Mucosa of stomach (tissue), 1 donor: Measurements from ENCODE around the gene MINDY3.

Experiments used
- H3K27me3 ChIP-seq: one replicate; pipeline ENCODE4 v1.7.0; 2013; ENCODE audit warnings: mild to moderate bottlenecking, low read length; ENCODE audit not compliant: control insufficient read depth, insufficient read depth
- H3K36me3 ChIP-seq: one replicate; pipeline ENCODE4 v1.7.0; 2013; ENCODE audit warnings: low read length; ENCODE audit not compliant: control insufficient read depth, insufficient read depth
- H3K4me1 ChIP-seq: one replicate; pipeline ENCODE4 v1.7.0; 2013; ENCODE audit warnings: mild to moderate bottlenecking, low read length; ENCODE audit not compliant: control insufficient read depth, insufficient read depth
- H3K4me3 ChIP-seq: one replicate; pipeline ENCODE4 v1.7.0; 2013; ENCODE audit warnings: low read length
- H3K9ac ChIP-seq: one replicate; pipeline ENCODE4 v1.7.0; 2013; ENCODE audit warnings: mild to moderate bottlenecking, low read length, moderate library complexity
- H3K9me3 ChIP-seq: one replicate; pipeline ENCODE4 v1.7.0; 2013; ENCODE audit warnings: mild to moderate bottlenecking, low read length, moderate library complexity; ENCODE audit not compliant: control insufficient read depth
- donor health status: Pancreatic carcinoma.

MINDY3 gene

DNA sequence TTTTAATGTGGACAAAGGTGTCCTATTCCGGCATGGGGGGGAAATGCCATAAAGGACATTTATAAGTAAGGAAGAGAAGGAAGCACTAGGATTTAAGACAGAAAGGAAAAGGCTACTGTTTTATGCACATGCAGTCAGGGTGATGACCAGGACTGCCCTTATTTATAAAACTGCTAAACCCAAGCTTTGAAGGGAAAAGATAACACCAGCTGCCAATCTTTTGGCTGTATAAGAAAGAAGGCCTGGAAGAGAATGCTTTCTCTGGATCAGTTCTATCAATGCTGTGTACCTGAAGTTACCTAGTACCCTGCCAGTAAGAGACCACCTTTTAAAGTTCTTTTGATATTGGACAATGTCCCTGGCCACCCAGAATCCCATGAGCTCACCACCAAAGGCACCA is 59.2 kb downstream of the MINDY3 start:
- Histone ChIP-seq H3K27me3 (no peaks in the 10 kb centered on the region), H3K4me3 (no peak overlapping the region), H3K36me3 (no peaks in the 10 kb centered on the region), H3K4me1 (no peaks in the 10 kb centered on the region), H3K9ac (no peak overlapping the region), H3K9me3 (no peaks in the 10 kb centered on the region)

DNA sequence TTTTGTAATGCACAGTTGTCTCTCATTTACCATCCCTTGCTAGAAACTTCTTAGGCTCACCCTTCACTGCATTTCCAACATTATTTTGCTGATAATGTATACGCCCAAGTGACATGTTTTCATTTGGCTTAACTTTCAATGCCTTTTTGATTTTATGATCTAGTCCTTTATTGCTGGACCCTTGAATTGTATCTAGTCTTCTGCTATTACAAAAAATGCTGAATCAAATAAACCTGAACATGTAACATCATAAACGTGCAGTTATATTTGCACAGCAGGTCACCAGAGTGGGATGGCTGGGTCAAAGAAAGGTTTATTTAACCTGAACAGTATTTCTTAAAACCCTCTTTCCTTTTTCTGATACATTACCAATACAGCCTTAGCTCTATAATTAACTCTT is 63.0 kb downstream of the MINDY3 start:
- Histone ChIP-seq H3K4me3 (no peak overlapping the region), H3K4me1 (no peaks in the 10 kb centered on the region), H3K36me3 (no peaks in the 10 kb centered on the region), H3K27me3 (no peaks in the 10 kb centered on the region), H3K9me3 (no peaks in the 10 kb centered on the region), H3K9ac (no peak overlapping the region)

DNA sequence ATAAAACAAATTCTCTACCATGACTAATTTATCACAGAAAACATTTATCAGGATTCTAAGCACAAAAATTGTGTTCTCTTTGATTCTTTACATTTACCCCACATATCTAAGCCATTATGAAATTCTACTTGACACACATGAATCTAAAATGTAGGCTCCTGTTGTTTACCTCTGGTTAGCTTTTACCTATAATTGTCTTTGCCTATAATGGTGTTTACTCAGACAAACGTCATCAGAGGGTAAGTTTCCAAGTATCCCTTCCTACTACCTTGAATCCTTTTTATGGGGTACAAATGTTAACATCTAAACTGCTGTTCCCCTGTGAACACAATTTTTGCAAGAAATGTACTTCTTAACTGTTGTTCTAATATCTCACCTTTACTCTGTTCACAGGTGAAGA is 63.5 kb downstream of the MINDY3 start:
- no peak overlapping the region for H3K4me3 ChIP-seq
- H3K9me3 ChIP-seq: no peaks in the 10 kb centered on the region
- H3K4me1 ChIP-seq: no peaks in the 10 kb centered on the region
- no peaks in the 10 kb centered on the region for H3K36me3 ChIP-seq
- no peak overlapping the region for H3K9ac ChIP-seq
- H3K27me3 ChIP-seq: no peaks in the 10 kb centered on the region

DNA sequence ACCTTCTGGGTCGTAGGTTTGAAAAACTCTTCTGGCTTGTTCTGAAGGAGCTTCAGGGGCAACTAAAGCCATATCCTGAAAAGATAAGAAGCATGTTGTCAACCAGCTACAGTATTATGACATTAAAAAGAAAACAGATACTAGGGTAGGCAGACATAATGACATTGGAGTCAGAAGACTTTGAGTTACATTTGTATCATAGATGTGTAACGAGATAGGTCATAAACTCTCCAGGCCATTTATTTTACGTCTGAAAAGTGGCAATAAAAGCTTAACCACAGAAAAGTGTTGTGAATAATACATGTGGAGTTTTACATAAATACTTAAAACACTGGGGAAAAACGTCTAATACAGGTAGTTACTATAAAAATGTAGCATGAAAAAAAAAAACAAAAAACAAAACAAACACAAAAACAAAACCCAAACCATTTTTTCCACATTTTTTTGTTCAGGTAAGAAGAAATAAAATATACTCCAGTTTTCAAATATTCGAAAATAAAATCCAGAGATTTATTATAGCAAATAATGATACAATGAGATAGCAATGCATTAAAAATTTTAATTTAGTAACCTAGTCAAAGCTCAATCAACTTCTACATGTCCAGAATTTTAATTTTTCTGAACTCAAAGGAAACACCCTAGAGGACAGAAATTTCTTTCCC is 64.1 kb downstream of the MINDY3 start:
- H3K4me1 ChIP-seq: no peaks in the 10 kb centered on the region
- H3K27me3 ChIP-seq: no peaks in the 10 kb centered on the region
- H3K9me3 ChIP-seq: no peaks in the 10 kb centered on the region
- H3K36me3 ChIP-seq: no peaks in the 10 kb centered on the region
- no peak overlapping the region for H3K9ac ChIP-seq
- H3K4me3 ChIP-seq: no peak overlapping the region

DNA sequence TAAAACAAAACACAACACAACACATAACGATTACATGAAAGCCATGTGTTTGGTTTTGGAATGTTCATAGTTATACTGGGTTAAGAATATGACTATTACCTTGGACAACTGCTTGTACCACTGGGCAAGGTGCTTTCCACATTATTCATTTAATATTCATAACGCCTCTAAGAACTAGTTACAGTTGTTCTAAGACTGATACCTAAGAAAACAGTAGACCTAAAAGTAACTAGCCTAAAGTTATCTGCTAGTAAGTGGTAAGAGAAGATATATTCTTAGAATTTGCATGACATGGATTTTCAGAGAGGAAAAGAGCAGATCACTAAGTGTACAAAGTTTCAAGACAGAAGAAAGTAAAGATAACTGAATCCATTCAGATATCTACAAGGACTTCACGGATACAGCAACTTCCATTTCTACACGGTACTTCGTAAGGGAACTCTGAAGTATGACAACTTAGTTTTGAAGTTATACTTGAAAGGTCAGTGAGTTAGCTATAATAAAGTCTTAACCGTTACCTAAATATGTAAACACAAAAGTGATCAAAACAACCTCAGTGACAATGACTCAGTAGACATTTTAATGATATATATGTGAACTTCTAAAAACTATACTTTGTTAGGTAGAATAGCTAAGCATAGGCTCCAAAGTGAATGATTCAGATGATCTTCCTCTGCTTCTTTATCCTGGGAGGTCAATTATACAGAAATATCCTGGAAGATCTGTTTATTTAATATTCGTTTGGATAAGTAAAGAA is 65.1 kb downstream of the MINDY3 start:
- no peaks in the 10 kb centered on the region for H3K27me3 ChIP-seq

DNA sequence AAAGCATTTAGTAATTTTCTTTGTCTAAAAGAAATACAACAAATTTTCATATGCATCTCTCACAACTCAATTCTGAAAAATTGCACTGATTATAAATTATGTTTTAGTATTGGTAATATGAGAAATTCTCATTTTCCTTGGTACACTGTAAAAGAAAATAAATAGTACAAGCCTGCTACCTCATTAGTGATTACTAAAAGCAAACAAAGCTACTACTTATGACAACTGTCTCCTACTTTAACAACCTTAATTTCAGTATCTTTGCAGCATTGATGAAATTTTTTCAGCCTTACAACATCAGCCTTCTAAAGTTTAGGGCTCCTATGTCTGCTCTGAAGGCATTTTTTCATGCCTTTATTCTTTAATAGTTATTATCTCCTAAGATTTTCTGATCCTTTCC is 65.7 kb downstream of the MINDY3 start:
- Histone ChIP-seq H3K36me3 (no peaks in the 10 kb centered on the region), H3K4me1 (no peaks in the 10 kb centered on the region), H3K9ac (no peak overlapping the region), H3K9me3 (no peaks in the 10 kb centered on the region), H3K4me3 (no peak overlapping the region), H3K27me3 (no peaks in the 10 kb centered on the region)

More for the DNA sequence above, 65.1 kb downstream of the MINDY3 start:
- H3K36me3 ChIP-seq: no peaks in the 10 kb centered on the region
- H3K4me3 ChIP-seq: no peak overlapping the region
- no peak overlapping the region for H3K9ac ChIP-seq
- no peaks in the 10 kb centered on the region for H3K9me3 ChIP-seq
- H3K4me1 ChIP-seq: no peaks in the 10 kb centered on the region

DNA sequence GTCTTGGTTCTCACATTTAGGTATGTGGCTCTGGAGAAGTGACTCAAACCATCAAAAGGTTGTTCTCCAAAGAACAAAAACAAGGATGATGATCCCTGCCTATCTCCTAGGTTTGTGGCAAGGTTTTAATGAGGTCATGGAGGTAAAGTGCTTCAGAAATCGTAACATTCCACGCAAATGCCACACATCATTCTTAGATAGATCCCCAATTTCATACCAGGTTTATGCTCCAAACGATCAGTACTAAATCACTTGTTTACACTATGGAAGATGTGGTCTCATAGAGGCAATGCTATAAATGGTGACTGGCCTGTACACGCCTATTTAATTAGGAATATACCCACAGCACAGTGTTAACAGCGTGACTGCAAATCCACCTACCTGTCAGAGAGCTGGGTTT is 66.6 kb downstream of the MINDY3 start:
- no peaks in the 10 kb centered on the region for H3K36me3 ChIP-seq
- no peaks in the 10 kb centered on the region for H3K9me3 ChIP-seq
- no peak overlapping the region for H3K4me3 ChIP-seq
- H3K4me1 ChIP-seq: no peaks in the 10 kb centered on the region
- no peak overlapping the region for H3K9ac ChIP-seq
- H3K27me3 ChIP-seq: no peaks in the 10 kb centered on the region

DNA sequence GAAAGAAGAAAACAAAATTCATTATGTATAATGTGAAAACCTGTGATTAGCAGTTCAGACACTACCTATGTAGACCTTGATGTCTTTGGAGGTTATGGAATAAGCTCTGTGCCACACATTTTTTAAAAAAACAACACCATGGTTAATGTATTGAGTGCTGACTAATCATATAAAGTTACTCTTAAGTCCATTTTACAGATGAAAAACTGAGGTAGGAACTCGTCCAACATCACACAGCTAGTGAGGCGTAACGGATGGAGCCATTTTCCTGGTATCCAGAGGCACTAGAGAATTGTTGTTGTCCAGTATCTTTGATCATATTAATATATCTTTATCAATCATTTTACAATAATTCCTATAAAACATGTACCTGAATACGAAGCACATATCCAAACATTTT is 67.5 kb downstream of the MINDY3 start:
- no peak overlapping the region for H3K9ac ChIP-seq
- no peak overlapping the region for H3K4me3 ChIP-seq
- H3K4me1 ChIP-seq: no peaks in the 10 kb centered on the region
- no peaks in the 10 kb centered on the region for H3K9me3 ChIP-seq
- H3K36me3 ChIP-seq: no peaks in the 10 kb centered on the region
- no peaks in the 10 kb centered on the region for H3K27me3 ChIP-seq

DNA sequence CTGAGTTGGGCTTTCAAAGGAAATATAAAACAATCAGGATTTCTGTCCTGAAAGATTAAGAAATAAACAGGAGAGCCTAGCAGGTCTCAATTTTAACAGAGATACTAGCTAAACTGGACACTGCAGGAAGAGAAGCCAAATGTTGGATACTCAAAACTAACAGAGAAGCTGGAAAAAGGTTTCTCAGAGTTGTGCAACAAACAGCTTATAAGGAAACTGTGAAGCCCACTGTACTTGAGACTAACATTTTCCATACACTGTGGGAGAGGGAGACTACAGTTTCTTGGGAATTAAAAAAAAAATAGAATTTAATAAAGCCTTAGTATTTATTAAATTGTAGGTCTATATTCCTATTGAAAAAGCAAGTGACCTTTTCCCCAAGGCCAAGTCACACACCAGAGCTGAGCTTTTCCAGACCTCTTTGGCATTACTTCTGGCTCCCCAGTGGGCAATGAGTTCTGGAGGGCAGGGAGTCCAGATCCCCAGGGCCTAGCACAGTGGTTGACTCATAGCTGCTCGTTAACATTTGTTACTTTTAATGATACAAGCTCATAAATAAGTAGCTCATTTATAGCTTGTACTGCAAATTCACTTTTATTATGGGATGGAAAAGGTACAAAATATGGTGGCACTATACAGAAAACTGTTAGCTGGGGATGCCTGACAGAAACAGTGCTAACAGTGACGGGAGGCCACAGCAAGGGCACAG is 68.3 kb downstream of the MINDY3 start:
- Histone ChIP-seq H3K9me3 (no peaks in the 10 kb centered on the region), H3K4me3 (no peak overlapping the region), H3K36me3 (no peaks in the 10 kb centered on the region), H3K9ac (no peak overlapping the region), H3K27me3 (no peaks in the 10 kb centered on the region), H3K4me1 (no peaks in the 10 kb centered on the region)

DNA sequence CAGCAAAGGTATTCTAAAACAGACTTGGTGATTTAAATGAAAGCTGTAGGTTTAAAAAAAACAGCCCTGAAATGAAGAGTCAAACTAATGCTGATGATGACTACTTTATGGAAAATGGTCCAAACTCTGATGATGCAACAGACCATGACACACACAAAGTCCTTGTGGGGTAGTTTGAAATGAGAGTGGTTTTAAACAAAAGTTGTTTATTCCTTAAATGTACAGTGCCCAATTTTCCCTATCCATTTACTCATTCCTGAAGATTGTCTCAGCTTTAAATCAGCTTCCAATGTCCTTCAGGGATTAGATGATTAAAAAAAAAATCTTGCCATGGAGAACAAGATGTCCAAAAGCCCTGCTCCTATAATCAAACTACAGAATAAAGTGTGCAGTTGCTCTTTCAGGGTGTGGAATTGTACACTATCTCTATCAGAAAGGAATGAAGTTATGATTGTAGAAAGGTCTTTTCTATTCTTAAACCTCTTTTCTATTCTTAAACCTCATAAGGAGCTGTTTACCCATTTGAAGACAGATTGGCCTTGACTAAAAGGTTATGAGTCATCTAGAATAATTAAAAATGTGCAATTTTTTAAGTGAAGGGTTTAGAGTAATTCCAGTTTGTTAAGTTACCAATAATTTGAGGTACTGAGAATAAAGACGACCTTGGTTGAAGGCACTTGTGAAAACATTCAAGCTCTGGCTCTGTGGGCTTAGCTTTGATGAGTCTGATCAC is 70.3 kb downstream of the MINDY3 start:
- no peaks in the 10 kb centered on the region for H3K9me3 ChIP-seq
- H3K27me3 ChIP-seq: no peaks in the 10 kb centered on the region
- no peaks in the 10 kb centered on the region for H3K36me3 ChIP-seq
- no peak overlapping the region for H3K4me3 ChIP-seq
- no peak overlapping the region for H3K9ac ChIP-seq
- peaks cover 1% of the 10 kb centered on the region for H3K4me1 ChIP-seq

DNA sequence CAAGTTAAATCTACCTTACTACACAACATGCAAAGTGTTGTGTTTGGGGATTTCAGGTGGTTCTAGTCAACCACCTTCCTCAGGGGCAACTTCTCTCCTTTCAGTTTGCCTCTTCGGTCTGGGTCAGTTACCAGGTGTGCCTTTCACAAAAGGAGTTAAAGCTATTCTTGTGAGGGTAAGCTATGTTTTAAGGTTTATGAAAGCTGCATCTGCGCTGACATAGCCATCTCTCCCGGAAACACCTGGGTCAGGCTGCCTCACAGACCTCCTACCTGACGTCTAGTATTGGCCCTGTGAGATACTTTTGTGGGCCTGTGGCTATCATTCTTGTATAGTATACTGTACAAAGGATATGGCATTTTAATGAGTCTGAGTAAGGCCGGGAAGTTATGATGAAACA is 72.9 kb downstream of the MINDY3 start:
- Histone ChIP-seq H3K4me3 (no peak overlapping the region), H3K4me1 (peaks cover 9% of the 10 kb centered on the region), H3K27me3 (no peaks in the 10 kb centered on the region), H3K9me3 (no peaks in the 10 kb centered on the region), H3K36me3 (no peaks in the 10 kb centered on the region), H3K9ac (no peak overlapping the region)
